GM12891 (cell line): ENCODE results near the gene PPP1R12C.

ENCODE experiments used
- PAX5 ChIP-seq: IDR thresholded peaks from 2 replicates; pipeline ENCODE4 v1.6.1; 2011; ENCODE audit warnings: low read length, moderate library complexity, mild to moderate bottlenecking; ENCODE audit not compliant: insufficient read depth, severe bottlenecking
- POLR2A ChIP-seq: IDR thresholded peaks from 2 replicates; pipeline ENCODE4 v1.6.1; 2011; ENCODE audit warnings: low read depth, low read length, control low read depth
- POLR2AphosphoS5 ChIP-seq: IDR thresholded peaks from 2 replicates; pipeline ENCODE4 v1.6.1; 2011; ENCODE audit warnings: low read depth, low read length, control low read depth
- POU2F2 ChIP-seq: IDR thresholded peaks from 2 replicates; pipeline ENCODE4 v1.6.1; 2011; ENCODE audit warnings: low read depth, mild to moderate bottlenecking, control low read depth, low read length, moderate library complexity
- SPI1 ChIP-seq: IDR thresholded peaks from 2 replicates; pipeline ENCODE4 v1.6.1; 2011; ENCODE audit warnings: low read depth, low read length, control low read depth
- TAF1 ChIP-seq: IDR thresholded peaks from 2 replicates; pipeline ENCODE4 v1.6.1; 2011; ENCODE audit warnings: low read depth, low read length, control low read depth

GRCh38 chr19:55077106-55077505, 40.3 kb downstream of the PPP1R12C start:
- no peak for TF ChIP-seq TAF1
- no peak for TF ChIP-seq POLR2AphosphoS5
- no peak for TF ChIP-seq POLR2A
- no peak for TF ChIP-seq PAX5
- TF ChIP-seq SPI1, result no peak
- TF ChIP-seq POU2F2, result no peak
